Measurements from ENCODE around the gene MPV17L2. TPM values are rescaled to one million over a fixed set of nuclear protein-coding genes. Genes with fewer than 3 reads are reported as not detected.

The MPV17L2 gene
- total RNA-seq, 4 donors from 2014 or later: 18.1 to 38.9 (median 33.0) TPM

DNA sequence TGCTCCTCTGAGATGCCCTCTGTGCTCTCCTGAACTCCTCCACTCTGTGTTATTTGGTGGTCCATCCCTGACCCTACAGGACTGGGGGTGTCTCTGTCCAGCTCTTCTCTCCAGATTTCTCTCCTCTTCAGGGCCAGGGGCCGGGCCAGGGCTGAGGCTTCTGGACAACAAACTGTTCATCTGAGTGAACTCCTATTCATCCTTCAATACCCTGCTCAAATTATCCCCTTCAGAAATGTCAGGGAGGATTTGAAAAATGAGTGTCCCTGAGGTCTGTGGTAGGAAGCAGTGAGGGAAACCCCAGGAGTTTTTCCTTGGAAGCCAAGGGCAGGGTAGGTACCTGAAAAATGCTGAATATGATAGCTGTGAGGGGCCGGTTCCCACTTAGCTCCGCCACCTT is 25.6 kb downstream of the MPV17L2 start:
- in situ Hi-C loops (cut with MboI; ENCODE audit: low sequenced_read_pairs in 4 of 4): no loop called here
- no peaks in the 10 kb centered on the region for H3K9me3 ChIP-seq
- intact Hi-C loops (cut with DNase I; ENCODE audit: low total_unique reads): no loop called here
- no peak overlapping the region for H3K4me3 ChIP-seq
- H3K27ac ChIP-seq: no peak overlapping the region
- H3K36me3 ChIP-seq: no peaks in the 10 kb centered on the region
- DNase-seq (no peak), ATAC-seq (no peak)
- no peak for TF ChIP-seq POLR2A (IDR thresholded peaks at IDR 0.05)
- TF ChIP-seq, protein P1, sequence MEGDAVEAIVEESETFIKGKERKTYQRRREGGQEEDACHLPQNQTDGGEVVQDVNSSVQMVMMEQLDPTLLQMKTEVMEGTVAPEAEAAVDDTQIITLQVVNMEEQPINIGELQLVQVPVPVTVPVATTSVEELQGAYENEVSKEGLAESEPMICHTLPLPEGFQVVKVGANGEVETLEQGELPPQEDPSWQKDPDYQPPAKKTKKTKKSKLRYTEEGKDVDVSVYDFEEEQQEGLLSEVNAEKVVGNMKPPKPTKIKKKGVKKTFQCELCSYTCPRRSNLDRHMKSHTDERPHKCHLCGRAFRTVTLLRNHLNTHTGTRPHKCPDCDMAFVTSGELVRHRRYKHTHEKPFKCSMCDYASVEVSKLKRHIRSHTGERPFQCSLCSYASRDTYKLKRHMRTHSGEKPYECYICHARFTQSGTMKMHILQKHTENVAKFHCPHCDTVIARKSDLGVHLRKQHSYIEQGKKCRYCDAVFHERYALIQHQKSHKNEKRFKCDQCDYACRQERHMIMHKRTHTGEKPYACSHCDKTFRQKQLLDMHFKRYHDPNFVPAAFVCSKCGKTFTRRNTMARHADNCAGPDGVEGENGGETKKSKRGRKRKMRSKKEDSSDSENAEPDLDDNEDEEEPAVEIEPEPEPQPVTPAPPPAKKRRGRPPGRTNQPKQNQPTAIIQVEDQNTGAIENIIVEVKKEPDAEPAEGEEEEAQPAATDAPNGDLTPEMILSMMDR (IDR thresholded peaks at IDR 0.05 in 4 of 5, conservative IDR thresholded peaks at IDR 0.05 in 1 of 5): no peak
- no peaks in the 10 kb centered on the region for H3K4me1 ChIP-seq
- peaks cover 0 to 6% (median 0%) of the 10 kb centered on the region in 3 donors for H3K27me3 ChIP-seq

DNA sequence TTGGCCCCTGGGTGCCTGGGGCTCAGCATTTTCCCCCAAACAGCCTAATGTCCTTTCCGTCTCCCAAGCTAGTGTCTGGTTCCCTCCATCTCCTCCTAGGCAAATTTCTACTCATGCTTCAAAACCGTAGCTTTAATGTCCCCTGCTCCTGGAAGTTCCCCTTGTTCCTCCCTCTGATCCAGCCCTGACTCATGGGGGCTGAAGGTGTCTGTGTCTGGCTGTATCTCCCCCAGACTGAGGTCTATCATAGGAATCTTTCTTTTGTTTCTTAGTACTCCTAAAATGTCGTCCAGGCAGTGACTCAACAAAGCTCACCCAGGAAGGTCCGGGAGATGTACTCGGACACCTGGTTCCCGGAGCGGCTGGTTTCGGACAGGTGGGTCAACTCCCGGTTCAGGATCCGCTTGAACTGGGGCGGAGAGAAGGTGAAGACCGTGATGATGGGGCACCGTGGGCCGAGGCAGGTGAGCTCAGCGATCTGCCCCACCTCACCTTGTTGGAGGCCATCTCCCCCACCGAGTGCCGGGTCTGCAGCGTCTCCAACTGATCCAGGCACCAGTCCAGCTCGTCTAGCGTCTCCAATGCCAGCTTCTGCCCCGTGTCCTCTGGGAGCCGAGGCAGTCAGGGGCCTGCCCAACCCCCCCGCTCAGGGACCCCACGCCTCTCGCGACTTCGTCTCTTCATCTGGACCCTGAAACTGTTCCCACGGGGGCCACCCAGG is 27.1 kb downstream of the MPV17L2 start:
- ATAC-seq (no peak), DNase-seq (no peak)
- intact Hi-C loops (cut with DNase I; ENCODE audit: low total_unique reads) (no loop called here), in situ Hi-C loops (cut with MboI; ENCODE audit: low sequenced_read_pairs in 4 of 4) (no loop called here)
- Histone ChIP-seq H3K9me3 (no peaks in the 10 kb centered on the region), H3K4me1 (peaks cover 3 to 4% of the 10 kb centered on the region in 2 donors), H3K4me3 (no peak overlapping the region), H3K27ac (no peak overlapping the region), H3K27me3 (peaks cover 0 to 6% (median 0%) of the 10 kb centered on the region in 3 donors), H3K36me3 (no peaks in the 10 kb centered on the region)
- TF ChIP-seq, protein P1 (IDR thresholded peaks at IDR 0.05 in 4 of 5, conservative IDR thresholded peaks at IDR 0.05 in 1 of 5): no peak
- no peak for TF ChIP-seq POLR2A (IDR thresholded peaks at IDR 0.05)

DNA sequence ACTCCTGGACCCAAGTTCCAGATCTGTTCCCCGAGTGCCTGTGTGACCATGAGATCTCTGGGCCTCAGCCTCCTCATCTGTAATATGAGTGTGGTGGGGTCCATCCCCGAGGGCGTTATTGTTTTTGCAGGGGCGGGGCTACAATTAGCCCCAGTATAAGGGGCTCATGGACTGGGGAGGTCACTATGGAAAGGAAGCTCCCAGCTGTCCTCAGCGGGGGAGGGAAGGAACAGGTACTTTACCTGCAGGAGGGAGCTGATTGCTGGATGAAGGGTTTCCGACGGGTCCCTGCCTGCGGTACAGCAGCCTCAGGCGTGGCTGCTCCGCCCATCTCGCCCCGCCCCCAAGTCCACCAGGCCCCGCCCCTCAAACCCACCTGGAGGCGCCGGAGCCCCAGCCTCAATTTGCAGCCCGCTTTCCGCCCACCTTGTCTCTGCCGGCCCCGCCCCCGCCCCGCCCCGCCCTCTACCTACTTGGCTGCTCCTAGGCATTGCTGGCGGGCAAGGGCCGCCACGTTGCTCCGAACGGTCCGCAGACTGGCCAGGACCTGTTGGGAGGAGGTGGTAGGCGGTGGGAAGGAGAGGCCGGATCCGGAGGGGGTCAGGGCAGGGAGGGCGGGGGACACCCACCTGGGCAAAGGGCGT is 27.7 kb downstream of the MPV17L2 start:
- intact Hi-C loops (cut with DNase I; ENCODE audit: low total_unique reads): no loop called here
- DNase-seq: no peak
- Histone ChIP-seq H3K27ac (no peak overlapping the region), H3K27me3 (peaks cover 0 to 6% (median 0%) of the 10 kb centered on the region in 3 donors), H3K36me3 (no peaks in the 10 kb centered on the region), H3K4me1 (peaks cover 3 to 4% of the 10 kb centered on the region in 2 donors), H3K9me3 (no peaks in the 10 kb centered on the region), H3K4me3 (no peak overlapping the region)
- in situ Hi-C loops (cut with MboI; ENCODE audit: low sequenced_read_pairs in 4 of 4): no loop called here
- ATAC-seq: no peak
- TF ChIP-seq, protein P1 (IDR thresholded peaks at IDR 0.05 in 4 of 5, conservative IDR thresholded peaks at IDR 0.05 in 1 of 5): no peak
- TF ChIP-seq POLR2A (IDR thresholded peaks at IDR 0.05): no peak

DNA sequence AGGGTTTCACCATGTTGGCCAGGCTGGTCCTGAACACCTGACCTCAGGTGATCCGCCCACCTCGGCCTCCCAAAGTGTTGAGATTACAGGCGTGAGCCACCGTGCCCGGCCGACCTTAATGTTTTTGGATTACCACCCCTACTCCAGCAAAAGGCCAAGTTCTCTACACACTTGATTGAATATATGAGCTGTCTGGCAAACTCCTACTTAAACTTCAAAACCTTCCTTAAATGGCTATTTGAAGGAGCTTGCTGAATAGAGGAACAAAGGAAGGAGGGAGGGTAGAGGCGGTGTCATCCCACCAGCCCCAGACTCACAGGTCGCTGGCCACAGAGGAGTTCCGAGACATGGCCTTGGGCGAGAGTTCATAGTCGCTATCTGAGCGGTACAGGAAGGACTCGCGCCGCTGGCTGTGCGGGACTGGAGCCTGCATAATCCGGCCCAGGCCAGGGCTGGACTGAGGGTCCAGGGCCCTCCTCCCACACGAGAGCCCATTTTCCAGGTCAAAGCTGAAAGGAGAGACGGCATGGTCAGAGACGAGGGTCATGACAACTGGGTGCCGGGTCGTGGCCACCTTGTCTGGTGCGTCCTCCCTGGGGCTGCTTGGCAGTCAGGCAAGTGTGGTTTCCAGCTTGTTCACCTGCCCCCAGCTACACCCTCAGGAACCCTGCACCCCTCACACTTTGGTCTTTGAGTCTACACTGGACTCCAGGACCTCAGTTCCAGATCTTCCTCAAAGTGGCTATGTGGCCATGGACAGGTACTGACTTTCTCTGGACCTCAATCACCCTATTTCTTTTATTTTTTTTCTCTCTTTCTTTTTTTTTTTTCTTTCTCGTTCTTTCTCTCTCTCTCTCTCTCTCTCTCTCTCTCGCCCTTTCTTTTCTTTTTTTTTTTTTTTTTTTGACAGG is 29.1 kb downstream of the MPV17L2 start:
- ATAC-seq (no peak), DNase-seq (no peak)
- TF ChIP-seq, protein P1 (IDR thresholded peaks at IDR 0.05 in 4 of 5, conservative IDR thresholded peaks at IDR 0.05 in 1 of 5): no peak
- TF ChIP-seq POLR2A (IDR thresholded peaks at IDR 0.05): no peak
- H3K9me3 ChIP-seq: no peaks in the 10 kb centered on the region
- H3K4me3 ChIP-seq: no peak overlapping the region
- H3K27ac ChIP-seq: no peak overlapping the region
- H3K4me1 ChIP-seq: peaks cover 4 to 7% of the 10 kb centered on the region in 2 donors
- H3K36me3 ChIP-seq: no peaks in the 10 kb centered on the region
- in situ Hi-C loops (cut with MboI; ENCODE audit: low sequenced_read_pairs in 4 of 4): no loop called here
- intact Hi-C loops (cut with DNase I; ENCODE audit: low total_unique reads): no loop called here
- H3K27me3 ChIP-seq: peaks cover 0 to 6% (median 0%) of the 10 kb centered on the region in 3 donors
